GM18951 (cell line): ENCODE measurements around the gene NEURL1B.
"Not testable (repeated sequence)": the region's sequence is repeated elsewhere in the genome, so short reads cannot be mapped to it uniquely, and the experiment has no call there.

Experiments used
- POLR2A ChIP-seq: IDR thresholded peaks from 4 replicates; pipeline ENCODE4 v1.6.1; 2011; ENCODE audit warnings: mild to moderate bottlenecking; ENCODE audit not compliant: insufficient read length, insufficient read depth; ENCODE audit errors: extremely low read depth
- in situ Hi-C: fragments of 300-500 bp; cut with MboI; formaldehyde crosslinking; loops from one replicate; pipeline ENCODE4 v1.12.0; 2022; ENCODE audit warnings: low sequenced_read_pairs, mixed read lengths, inconsistent platforms; ENCODE audit not compliant: unreplicated experiment

NEURL1B gene

DNA sequence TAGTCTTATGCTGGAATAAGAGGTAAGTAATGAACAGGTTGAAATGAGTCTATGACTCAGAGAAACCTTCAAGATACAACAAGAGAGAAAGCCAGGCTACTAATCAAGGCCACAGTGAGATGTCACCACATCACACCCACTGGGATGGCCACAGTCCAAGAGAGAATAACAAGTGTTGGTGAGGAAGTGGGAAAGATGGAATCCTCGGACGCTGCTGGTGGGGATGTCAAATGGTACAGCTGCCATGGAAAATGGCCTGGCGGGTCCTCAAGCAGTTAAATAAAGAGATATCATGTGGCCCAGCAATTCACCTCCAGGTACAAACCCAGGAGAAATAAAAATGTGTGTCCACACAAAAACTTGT lies 41.9 kb upstream of the NEURL1B start:
- in situ Hi-C loops, result no loop called here
- no peak for TF ChIP-seq POLR2A

DNA sequence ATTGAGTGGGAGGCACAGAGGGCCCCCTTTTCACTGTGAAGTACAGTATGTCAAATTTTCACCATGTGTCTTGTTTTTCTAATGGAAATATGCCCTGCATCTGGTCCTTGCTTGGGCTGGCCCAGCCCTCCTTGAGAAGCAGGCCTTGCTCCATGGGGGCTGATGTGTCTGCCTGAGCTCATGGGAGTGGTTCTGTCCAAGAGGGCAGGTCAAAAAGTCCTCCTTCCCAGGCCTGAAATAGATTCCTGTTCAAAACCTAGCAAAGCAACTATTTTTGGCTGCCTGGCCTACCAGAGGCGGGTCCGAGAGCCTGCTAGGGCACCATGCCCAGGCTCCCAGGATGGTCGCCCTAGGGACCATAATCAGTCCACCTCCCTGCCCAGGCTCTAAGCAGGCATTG lies 40.5 kb upstream of the NEURL1B start:
- no peak for TF ChIP-seq POLR2A
- in situ Hi-C loops, result no loop called here

DNA sequence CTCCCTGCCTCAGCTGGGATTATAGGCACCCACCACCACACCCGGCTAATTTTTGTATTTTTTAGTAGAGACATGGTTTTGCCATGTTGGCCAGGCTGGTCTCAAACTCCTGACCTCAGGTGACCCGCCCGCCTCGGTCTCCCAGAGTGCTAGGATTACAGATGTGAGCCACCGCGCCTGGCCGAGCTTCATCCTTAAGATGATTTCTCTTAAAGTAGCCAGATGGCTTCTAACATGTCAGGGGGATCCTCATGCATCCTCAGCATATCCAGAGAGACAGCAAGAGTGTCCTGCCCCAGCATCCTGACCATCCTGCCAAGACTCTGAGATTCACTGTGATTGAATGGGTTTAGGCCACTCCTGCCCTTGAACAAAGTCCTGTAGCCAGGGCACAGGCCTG lies 39.5 kb upstream of the NEURL1B start:
- in situ Hi-C loops, result not testable (repeated sequence)

DNA sequence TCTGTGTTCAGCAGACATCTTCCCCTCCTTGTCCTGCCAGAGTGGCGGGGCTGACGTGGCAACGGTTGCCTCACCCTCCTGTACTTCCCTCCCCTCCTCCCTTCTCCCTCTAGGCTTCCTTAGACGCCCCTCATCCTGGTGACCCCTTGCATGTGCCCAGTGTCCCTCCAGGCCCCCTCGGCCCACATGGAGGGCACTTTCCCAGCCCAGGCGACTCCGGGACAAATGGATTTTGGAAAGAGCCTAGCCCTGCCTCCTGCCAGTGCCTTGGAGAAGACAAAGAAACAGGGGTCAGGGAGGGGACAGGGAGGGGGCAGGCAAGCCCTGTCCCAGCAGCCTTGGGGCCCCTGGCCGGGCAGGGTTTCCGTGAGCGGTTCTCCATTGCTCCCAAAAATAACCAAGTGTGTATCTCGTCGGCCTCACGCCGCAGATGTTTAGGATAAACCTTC lies 38.3 kb upstream of the NEURL1B start:
- TF ChIP-seq POLR2A, result no peak
- in situ Hi-C loops, result no loop called here

DNA sequence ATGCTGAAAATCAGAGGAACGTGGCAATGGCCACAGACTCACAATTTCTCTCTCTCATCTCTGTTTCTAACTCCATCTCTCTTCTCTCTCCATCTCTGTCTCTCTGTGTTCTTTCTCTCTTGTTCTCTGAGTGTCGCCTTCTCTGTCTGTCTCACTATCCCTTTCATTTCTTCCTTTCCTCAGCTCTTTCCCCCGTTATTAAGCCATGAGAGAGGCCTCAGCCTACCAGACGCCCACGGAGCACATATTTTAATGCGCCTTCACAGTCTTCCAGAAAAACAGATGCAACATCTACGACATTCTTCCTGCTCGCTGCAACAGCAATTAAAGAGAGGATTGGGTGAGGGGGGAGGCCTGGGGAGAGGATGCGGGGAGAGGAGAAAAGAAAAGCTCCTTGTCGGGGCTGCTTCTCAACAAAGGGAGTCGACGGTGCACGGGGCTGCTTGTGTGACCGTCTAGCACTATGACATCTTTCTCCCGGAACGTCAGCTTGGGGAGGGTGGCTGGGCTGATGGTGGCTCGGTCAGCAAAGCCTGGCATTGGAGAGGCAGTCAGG lies 37.7 kb upstream of the NEURL1B start:
- TF ChIP-seq POLR2A, result no peak

DNA sequence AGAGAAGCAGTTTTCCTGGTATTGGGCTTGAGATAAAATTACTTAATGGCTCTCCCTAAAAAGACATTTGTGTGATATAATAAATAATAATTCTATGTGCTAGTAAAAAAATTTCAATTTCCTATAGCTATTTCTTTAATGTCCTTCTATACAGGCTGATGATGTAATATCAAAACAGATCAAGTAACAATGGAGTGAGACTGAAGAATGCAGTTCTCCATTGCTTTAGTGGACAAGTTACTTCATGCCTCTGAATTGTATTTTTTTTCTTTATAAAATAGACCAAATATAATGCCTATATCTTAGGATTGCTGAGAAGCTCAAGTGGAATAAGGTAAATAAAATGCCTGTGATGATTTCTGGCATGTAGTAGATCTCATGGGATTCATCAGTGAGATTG lies 35.6 kb upstream of the NEURL1B start:
- TF ChIP-seq POLR2A, result no peak
- in situ Hi-C loops, result no loop called here

More for the DNA sequence above, 37.7 kb upstream of the NEURL1B start:
- in situ Hi-C loops, result no loop called here

DNA sequence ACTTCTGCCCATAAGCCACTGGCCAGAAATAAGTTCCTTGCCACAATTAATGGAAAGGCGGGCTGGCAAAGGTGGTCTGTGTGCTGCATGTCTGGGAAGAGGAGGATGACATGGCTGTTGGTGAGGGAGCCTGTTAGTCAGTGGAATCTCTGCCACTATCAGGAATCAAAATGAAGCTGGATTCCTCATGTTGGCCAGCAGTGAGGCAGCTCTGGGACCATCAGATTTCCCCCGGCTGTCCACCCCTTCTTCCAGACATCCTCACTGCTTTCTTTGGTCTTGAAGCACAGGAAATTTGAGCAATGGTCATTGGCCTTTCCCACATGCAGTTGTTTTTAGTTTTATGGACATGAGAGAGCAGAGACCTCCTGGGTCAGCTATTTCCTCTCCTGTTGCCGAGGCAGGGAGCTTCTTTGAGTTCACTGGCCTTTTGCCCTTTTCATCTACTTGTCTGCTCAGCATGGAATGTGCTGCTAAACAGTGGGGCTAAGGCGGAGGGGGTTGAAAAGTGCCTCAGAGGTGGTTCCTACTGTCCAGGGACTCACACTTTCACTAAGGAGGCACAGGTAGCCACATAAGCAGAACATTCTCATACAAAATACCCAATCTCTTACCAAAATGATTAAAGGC lies 34.8 kb upstream of the NEURL1B start:
- TF ChIP-seq POLR2A, result no peak
- in situ Hi-C loops, result no loop called here

DNA sequence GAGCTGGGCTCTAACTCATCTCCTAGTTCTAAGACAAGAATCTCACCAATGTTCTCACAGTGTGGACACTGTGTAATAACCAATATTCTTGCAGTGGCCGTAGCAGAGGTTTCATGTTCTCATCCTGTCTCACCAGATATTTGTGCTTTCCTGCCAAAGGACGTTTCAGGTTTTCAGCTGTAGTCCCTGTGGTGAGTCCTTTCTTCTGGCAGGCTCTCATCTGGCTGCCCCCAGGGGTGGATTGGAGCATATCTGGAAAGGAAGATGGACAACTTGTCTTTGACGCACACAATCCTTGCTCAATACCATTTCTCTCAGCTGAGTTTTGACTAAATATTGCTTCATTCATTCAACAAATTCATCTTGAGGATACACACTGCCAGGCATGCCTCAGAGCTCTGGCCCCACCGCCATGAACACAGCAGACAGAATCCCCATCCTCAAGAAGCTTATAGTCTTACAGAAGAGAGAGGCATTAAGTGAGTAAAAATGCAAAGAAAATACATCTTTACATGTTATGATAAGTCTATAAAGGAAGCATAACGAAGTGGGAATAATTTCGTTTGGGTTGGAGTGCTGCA lies 33.8 kb upstream of the NEURL1B start:
- no peak for TF ChIP-seq POLR2A
- in situ Hi-C loops, result no loop called here

DNA sequence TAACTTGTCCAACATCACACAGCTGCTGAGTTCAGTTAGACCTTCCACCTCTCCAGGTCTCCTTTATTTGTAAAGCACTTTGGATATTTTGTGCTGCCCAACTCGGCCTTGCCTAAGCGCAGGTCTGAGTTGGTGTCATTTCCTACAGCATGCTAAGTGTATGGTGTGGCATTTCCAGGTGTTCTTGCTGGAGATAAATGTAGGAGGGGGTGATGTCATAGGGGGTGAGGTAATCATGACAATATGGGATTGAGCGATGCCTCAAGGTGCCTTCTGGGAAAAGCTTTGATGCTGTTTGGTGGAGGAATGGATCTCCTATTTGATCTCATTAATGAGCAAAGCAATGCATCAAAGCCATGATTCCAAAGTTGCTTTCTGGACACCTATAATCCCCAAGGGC lies 32.3 kb upstream of the NEURL1B start:
- no peak for TF ChIP-seq POLR2A
- in situ Hi-C loops, result no loop called here

DNA sequence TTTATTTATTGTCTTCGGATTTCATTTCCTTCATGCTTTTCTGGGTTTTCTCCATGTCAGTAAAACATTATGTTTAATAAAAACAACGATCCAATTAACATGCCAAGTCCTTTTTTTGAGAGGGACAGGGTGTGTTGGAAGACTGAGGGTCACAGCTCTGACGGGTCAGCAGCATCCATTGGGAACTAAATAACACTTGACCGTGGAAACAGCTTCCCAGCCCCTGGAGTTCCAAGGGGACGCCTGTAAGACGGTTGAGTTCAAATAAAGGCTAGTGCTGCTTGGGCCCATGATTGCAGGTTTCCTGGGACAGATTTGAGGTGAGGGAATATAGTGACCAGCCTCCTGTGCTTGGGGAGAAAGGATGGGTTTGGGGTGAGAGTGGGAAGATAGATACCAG lies 30.4 kb upstream of the NEURL1B start:
- no peak for TF ChIP-seq POLR2A
- in situ Hi-C loops, result no loop called here

DNA sequence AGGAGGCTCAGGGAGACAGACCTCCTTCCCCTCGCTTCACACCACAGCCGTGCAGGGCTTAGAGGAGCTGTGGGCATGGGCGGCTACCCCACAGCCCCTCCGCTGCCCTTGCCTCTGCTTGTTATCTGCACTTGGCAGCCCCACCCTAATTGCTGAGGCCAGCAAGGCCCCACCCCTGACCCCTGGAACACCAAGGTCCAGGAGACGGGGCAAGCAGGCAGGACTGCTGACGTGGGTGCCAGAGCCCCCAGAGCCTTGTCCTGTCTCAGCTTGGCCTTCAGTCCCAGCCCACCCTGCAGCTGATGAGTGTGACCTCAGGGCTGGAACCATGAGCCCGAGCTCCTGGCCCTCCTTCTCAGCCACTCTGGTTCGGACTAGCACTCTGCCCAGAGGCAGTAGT lies 29.1 kb upstream of the NEURL1B start:
- no peak for TF ChIP-seq POLR2A
- in situ Hi-C loops, result no loop called here

DNA sequence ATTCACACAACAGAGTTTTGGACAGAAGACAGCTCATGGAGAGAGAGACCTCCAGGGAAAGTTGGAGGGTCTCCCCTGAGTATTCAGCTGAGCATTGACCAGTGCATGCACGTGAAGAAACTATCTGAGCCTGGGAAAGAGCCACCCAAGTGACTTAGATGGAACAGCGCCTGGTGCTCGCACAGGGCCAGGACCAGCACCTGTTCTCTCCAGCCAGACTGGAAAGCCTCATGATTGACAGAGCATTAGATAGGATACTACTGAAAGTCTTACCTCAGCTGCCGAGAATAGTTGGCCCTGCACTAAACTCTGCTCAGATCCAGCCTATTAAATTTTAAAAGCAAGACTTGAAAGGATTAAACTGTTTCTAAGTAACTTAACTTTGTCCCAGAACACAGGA lies 28.3 kb upstream of the NEURL1B start:
- in situ Hi-C loops, result no loop called here
- no peak for TF ChIP-seq POLR2A

DNA sequence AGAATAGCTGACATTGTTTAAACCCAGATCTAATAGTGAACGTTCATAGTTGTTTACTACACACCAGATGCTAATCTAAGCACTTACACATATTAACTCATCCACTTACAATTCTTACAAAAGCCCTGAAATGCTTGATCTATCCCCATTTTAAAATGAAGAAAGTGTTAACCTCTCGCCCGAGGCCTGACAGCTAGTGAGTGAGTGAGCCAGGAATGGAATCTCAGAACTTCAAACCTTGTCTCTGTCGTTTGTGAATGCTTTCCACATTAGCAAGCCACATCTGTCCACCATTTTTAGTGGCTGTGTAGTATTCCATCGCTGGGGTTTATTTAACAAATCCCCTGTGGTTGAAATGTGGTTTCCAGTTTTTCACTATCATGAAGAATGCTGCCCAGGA lies 24.9 kb upstream of the NEURL1B start:
- no peak for TF ChIP-seq POLR2A
- in situ Hi-C loops, result no loop called here

DNA sequence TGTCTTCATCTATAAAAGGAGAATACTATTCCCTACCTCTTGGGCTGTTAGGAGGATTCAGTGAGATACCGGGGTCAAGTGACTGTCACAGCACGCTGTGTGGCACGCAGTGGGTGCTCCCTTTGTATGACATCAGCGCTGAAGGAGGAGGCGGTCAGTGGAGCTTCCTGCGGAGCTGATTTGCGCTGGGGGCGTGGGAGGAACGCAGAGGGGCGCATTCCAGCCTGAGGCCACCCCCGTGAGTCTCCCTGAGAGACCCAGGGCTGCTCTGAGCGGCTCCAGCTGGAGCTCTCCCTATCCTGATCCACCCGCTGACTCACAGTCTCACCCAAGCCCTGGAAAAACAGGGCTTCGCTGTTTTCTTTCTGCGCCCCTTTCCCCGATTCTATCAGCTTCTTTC lies 24.3 kb upstream of the NEURL1B start:
- no peak for TF ChIP-seq POLR2A
- in situ Hi-C loops, result no loop called here
